GM19043 (cell line): ENCODE results near the gene FYN.

Source experiments
- ATAC-seq: cut with Tn5 transposase; IDR thresholded peaks from one replicate; pipeline ENCODE4 v1.9.1; 2021; ENCODE audit warnings: low read depth; ENCODE audit not compliant: unreplicated experiment

The FYN gene

GRCh38 chr6:111738156-111738555, 135.1 kb downstream of the FYN start:
- ATAC-seq, result no peak

- ATAC-seq, result no peak
Measured at GRCh38 chr6:111737065-111737521, 136.2 kb downstream of the FYN start.

- no peak for ATAC-seq
Measured at GRCh38 chr6:111736005-111736608, 137.1 kb downstream of the FYN start.

- ATAC-seq, result no peak
Measured at GRCh38 chr6:111734068-111735061, 138.9 kb downstream of the FYN start.

GRCh38 chr6:111732390-111732789, 140.9 kb downstream of the FYN start:
- no peak for ATAC-seq

- no peak for ATAC-seq
Measured at GRCh38 chr6:111731456-111732195, 141.6 kb downstream of the FYN start.

GRCh38 chr6:111730864-111731263, 142.4 kb downstream of the FYN start:
- no peak for ATAC-seq

- no peak for ATAC-seq
Measured at GRCh38 chr6:111727802-111728201, 145.4 kb downstream of the FYN start.

- no peak for ATAC-seq
Measured at GRCh38 chr6:111727041-111727440, 146.2 kb downstream of the FYN start.

GRCh38 chr6:111725446-111726112, 147.7 kb downstream of the FYN start:
- no peak for ATAC-seq

- ATAC-seq, result peak; percentile 99
Measured at GRCh38 chr6:111724505-111724904, 148.7 kb downstream of the FYN start.

- ATAC-seq, result peak; percentile 26
Measured at GRCh38 chr6:111724039-111724438, 149.2 kb downstream of the FYN start.

- ATAC-seq, result no peak
Measured at GRCh38 chr6:111723412-111723970, 149.8 kb downstream of the FYN start.

- no peak for ATAC-seq
Measured at GRCh38 chr6:111722179-111722731, 151.0 kb downstream of the FYN start.

GRCh38 chr6:111721753-111722154, 151.5 kb downstream of the FYN start:
- ATAC-seq, result no peak

- no peak for ATAC-seq
Measured at GRCh38 chr6:111720931-111721496, 152.2 kb downstream of the FYN start.

- no peak for ATAC-seq
Measured at GRCh38 chr6:111718990-111719389, 154.3 kb downstream of the FYN start.

GRCh38 chr6:111718326-111718725, 154.9 kb downstream of the FYN start:
- ATAC-seq, result no peak

GRCh38 chr6:111717621-111718020, 155.6 kb downstream of the FYN start:
- ATAC-seq, result no peak

GRCh38 chr6:111716325-111716724, 156.9 kb downstream of the FYN start:
- no peak for ATAC-seq
